Measurements from ENCODE around the gene MYL6B.

Gene MYL6B

DNA sequence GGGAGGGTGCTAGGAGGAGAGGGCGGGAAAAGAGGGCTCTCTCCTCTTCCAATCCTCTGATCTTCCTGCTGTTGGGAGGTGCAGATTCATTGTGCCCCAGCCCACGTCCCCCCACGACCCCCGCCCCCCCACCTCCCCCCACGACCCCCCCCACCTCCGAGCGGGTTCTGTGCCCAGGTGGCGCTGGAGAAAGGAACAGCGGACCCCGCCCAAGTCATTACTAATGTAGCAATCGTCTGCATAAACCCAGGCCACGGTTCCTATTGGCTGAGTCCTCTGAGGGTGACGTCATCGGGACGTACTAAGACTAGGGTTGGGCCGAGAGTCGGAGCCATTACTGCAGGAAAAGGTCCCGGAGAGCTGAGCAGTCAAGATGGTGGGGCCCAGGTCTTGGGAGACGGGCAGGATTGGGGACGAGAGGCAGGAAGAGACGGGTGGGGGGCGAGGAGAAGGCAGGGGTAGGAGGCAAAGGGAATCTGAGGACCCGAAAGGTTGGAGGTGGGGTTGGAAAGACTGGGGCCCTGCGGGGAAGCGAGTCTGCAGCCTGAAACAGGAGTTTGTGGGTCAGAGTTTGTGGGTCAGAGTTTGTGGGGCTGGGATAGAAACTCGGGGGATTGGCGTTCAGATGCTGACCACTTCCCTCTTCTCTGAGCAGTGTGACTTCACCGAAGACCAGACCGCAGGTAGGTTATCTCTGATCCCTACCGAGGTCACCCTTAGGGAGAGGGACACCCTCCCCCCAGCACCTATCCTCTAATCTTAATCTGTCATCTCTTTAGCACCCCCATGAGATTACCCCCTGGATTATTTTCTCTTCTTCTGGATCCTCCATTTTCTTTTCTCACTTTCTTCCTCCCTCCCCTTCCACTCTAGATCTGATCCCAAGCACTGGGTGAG lies 5.9 kb downstream of the MYL6B start, which contains the start of gene MYL6:
Gene MYL6 (plus strand): TSS at position 331 of the 897 bp plus-strand sequence. CDS start 43 bp downstream, at position 374.
- H4K20me1 ChIP-seq, result peaks cover 37 to 49% (median 44%) of the 10 kb centered on the region in 11 experiments
- peak within 1 kb of the TSS; percentile 88 to 97 (median 92) for H3K27ac ChIP-seq
- H3K4me1 ChIP-seq, result peaks cover 47 to 69% (median 61%) of the 10 kb centered on the region in 10 experiments
- H3K4me3 ChIP-seq, result peak within 1 kb of the TSS; percentile 75 to 99 (median 91)
- peak within 1 kb of the TSS; percentile 90 to 100 (median 98) for H3K4me2 ChIP-seq
- H3K9me3 ChIP-seq (replicated peaks in 1 of 11), result no peaks in the 10 kb centered on the region
- 0 out of 22 replicates have a peak, but pooled peaks of 1 of the 11 experiments have one; percentile 26 for TF ChIP-seq Cebpa-rat (IDR thresholded peaks at IDR 0.05)
- peak within 1 kb of the TSS; percentile 93 to 98 (median 94) for H3K9ac ChIP-seq
- no peaks in the 10 kb centered on the region for H3K27me3 ChIP-seq
- peaks cover 50 to 73% (median 58%) of the 10 kb centered on the region in 11 experiments for H3K36me3 ChIP-seq

DNA sequence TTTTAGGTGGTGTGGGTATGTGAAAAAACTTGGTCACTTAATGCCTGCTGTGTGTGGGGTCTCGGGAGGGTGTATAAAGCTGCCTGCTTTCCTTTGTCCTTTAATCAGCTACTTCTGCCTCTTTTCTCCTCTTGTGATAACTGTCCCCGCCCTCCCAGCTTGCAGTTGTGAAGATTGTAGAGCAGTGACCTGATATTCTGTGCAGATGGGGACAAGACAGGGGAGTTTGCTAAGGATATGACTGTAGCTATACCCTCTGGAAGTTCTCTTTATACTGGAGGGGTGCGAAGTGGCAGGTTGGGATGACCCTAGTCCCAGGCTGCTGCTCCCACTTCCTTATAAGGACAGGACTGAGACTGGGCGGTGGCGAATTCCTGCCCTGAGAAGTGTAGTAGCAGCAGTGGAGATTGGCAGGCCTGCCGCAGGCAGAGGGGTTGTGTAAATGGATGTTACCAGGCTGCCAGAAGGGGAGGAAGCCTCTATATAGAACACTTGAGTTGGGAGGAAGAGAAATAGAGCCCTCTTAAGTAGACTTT lies 6.6 kb downstream of the MYL6B start:
- peak overlapping the region; percentile 75 to 99 (median 91) for H3K4me3 ChIP-seq
- H4K20me1 ChIP-seq, result peaks cover 41 to 56% (median 51%) of the 10 kb centered on the region in 11 experiments
- peaks cover 58 to 76% (median 65%) of the 10 kb centered on the region in 11 experiments for H3K36me3 ChIP-seq
- peak overlapping the region; percentile 90 to 100 (median 98) for H3K4me2 ChIP-seq
- H3K27ac ChIP-seq, result peak overlapping the region; percentile 88 to 97 (median 92)
- peaks cover 40 to 62% (median 53%) of the 10 kb centered on the region in 10 experiments for H3K4me1 ChIP-seq
- H3K9ac ChIP-seq, result peak overlapping the region; percentile 93 to 98 (median 94)
- TF ChIP-seq Cebpa-rat (IDR thresholded peaks at IDR 0.05), result no peak
- no peaks in the 10 kb centered on the region for H3K27me3 ChIP-seq
- no peaks in the 10 kb centered on the region for H3K9me3 ChIP-seq (replicated peaks in 1 of 11)

DNA sequence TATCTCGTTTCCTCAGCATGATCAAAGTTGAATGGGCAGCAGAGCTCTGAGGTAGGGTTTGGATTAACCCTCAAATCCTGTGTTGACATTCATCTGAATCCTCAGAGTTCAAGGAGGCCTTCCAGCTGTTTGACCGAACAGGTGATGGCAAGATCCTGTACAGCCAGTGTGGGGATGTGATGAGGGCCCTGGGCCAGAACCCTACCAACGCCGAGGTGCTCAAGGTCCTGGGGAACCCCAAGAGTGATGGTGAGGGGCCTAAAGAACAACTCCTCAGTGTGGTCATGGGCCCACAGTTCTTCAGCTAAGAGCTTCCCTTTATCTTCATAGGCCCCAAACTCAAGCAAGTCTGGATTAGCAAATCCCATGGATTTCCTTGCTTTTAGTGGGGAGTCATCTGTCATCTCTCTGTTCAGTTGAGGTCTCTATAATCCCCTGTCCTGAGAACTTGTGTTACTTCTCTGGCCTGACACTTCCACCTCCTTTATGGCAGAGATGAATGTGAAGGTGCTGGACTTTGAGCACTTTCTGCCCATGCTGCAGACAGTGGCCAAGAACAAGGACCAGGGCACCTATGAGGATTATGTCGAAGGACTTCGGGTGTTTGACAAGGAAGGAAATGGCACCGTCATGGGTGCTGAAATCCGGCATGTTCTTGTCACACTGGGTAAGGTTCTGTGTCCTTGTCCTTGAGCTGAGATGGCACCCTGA lies 7.2 kb downstream of the MYL6B start:
- Histone ChIP-seq H3K9ac (peak overlapping the region; percentile 93 to 98 (median 94)), H3K27me3 (no peaks in the 10 kb centered on the region), H3K4me3 (peak overlapping the region; percentile 75 to 99 (median 91)), H4K20me1 (peaks cover 41 to 61% (median 57%) of the 10 kb centered on the region in 11 experiments), H3K27ac (peak overlapping the region; percentile 88 to 97 (median 92); a peak in 21 of 22 replicates), H3K9me3 (replicated peaks in 1 of 11) (no peaks in the 10 kb centered on the region), H3K4me2 (peak overlapping the region; percentile 90 to 100 (median 98)), H3K36me3 (peaks cover 64 to 76% (median 70%) of the 10 kb centered on the region in 11 experiments), H3K4me1 (peaks cover 35 to 56% (median 47%) of the 10 kb centered on the region in 10 experiments)
- no peak for TF ChIP-seq Cebpa-rat (IDR thresholded peaks at IDR 0.05)

DNA sequence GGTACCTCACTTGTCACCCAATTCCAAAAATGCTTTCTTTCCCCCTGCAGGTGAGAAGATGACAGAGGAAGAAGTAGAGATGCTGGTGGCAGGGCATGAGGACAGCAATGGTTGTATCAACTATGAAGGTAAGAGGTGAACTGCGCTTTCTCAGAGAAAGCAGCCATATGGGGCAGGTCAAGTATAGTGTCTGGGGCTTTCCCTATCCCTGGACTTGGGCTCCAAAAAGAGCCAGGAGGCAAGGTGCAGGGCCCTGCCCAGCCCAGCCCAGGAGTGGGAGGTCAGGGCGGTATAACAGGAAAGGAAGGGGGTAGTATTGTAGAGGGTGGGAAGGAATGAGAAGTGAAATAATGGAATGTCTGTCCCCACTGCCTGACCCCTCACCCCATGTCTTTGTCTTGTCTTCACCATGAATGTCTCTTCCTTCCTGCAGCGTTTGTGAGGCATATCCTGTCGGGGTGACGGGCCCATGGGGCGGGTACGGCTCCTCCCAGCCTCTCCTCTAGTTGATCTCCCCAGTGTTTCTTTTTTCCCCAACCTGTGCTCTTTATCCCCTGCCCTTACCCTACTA lies 7.9 kb downstream of the MYL6B start:
- H3K27ac ChIP-seq, result peak overlapping the region; percentile 88 to 97 (median 92); a peak in 21 of 22 replicates
- peak overlapping the region; percentile 93 to 98 (median 94) for H3K9ac ChIP-seq
- no peaks in the 10 kb centered on the region for H3K9me3 ChIP-seq (replicated peaks in 1 of 11)
- H4K20me1 ChIP-seq, result peaks cover 43 to 68% (median 60%) of the 10 kb centered on the region in 11 experiments
- peak overlapping the region; percentile 75 to 99 (median 91) for H3K4me3 ChIP-seq
- no peak for TF ChIP-seq Cebpa-rat (IDR thresholded peaks at IDR 0.05)
- H3K36me3 ChIP-seq, result peaks cover 66 to 76% (median 70%) of the 10 kb centered on the region in 11 experiments
- no peaks in the 10 kb centered on the region for H3K27me3 ChIP-seq
- H3K4me2 ChIP-seq, result peak overlapping the region; percentile 90 to 100 (median 98)
- H3K4me1 ChIP-seq, result peaks cover 33 to 55% (median 45%) of the 10 kb centered on the region in 10 experiments

DNA sequence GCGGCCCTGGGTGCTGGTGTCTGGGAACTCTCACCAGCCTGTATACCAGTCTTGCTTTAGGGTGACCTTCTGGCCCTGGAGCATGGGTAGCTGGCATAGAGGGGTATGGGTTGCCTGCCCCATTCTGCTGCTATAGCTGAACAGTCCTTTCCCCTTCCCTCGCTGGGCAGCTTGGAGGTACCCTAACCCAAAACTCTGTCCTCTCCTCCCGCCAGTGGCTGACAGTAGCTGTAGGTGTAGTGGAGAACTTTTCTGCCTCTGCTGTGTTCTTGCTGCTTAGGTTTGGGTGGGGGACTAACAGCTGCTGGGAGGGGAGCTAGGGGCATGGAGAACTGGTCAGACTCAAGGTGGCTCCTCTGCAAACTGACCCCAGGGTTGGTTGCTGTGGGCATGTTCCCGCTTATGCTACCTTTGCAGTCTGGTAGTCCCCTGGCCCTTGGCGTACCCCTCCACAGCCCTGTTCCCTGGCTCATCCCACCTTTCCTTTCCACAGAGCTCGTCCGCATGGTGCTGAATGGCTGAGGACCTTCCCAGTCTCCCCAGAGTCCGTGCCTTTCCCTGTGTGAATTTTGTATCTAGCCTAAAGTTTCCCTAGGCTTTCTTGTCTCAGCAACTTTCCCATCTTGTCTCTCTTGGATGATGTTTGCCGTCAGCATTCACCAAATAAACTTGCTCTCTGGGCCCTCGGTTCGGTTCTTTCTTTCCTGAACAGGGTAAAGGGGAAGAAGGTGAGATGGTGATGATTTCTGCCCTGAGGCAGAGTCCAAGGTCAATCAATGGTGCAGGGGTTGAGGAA lies 8.7 kb downstream of the MYL6B start:
- Histone ChIP-seq H3K36me3 (peaks cover 67 to 76% (median 70%) of the 10 kb centered on the region in 11 experiments), H3K4me3 (peak overlapping the region; percentile 75 to 99 (median 91)), H3K4me2 (peak overlapping the region; percentile 90 to 100 (median 98)), H3K9me3 (replicated peaks in 1 of 11) (no peaks in the 10 kb centered on the region), H4K20me1 (peaks cover 48 to 75% (median 64%) of the 10 kb centered on the region in 11 experiments), H3K9ac (peak overlapping the region; percentile 93 to 98 (median 94)), H3K27me3 (no peaks in the 10 kb centered on the region), H3K4me1 (peaks cover 31 to 47% (median 38%) of the 10 kb centered on the region in 10 experiments), H3K27ac (peak overlapping the region in 10 of 11 experiments; percentile 88 to 97 (median 92); a peak in 18 of 22 replicates)
- TF ChIP-seq Cebpa-rat (IDR thresholded peaks at IDR 0.05), result no peak

DNA sequence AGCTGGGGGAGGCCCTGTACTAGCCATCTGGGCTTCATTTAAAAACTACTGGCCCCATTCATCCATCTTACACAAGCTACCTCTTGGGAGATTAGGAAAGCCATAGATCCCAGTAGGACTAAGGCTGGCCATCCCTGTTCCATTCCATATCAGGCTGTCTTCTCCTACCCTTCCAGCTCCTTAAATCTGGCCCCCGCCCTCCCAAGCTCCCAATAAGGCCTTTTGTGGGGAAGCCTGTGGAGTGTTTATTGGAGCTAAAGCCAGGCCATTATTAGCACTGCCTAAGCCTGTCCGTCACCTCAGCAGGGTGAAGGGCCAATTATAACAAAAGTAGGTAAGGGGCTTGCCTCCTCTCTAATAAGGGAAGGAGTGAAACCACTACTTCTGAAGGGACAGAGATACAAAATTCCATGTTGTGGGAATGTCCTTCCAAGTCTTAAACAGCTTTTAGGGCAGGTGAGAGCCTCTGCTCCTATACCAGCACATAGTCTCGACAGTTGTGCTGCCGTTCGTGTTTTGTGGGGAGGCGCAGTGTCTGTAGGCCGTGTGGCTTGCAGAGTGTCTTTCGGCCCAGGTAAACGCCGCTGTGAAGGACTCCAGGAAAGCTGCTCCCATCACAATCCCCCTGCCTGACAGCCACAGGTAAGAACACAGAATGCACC lies 9.4 kb downstream of the MYL6B start:
- Histone ChIP-seq H3K36me3 (peaks cover 74 to 78% (median 77%) of the 10 kb centered on the region in 11 experiments), H3K4me2 (peak overlapping the region; percentile 90 to 100 (median 98); a peak in 16 of 22 replicates), H3K9ac (peak overlapping the region in 10 of 11 experiments; percentile 93 to 98 (median 94); a peak in 18 of 22 replicates), H3K27me3 (no peaks in the 10 kb centered on the region), H3K4me1 (peaks cover 24 to 40% (median 31%) of the 10 kb centered on the region in 10 experiments), H4K20me1 (peaks cover 48 to 81% (median 64%) of the 10 kb centered on the region in 11 experiments), H3K27ac (peak overlapping the region in 3 of 11 experiments; percentile 93 to 97 (median 97); a peak in 3 of 22 replicates), H3K9me3 (replicated peaks in 1 of 11) (no peaks in the 10 kb centered on the region), H3K4me3 (peak overlapping the region in 4 of 10 experiments; percentile 86 to 99 (median 96); a peak in 4 of 20 replicates)
- TF ChIP-seq Cebpa-rat (IDR thresholded peaks at IDR 0.05), result no peak

Measured in BLaER1 treated with 17β-estradiol and CSF1 and Interleukin-3, amounts not matched to agents 10 nM and 100 nM (cell line).